ENCODE data around the gene WWOX.

Gene WWOX

GRCh38 chr16:78257376-78257728, 157.9 kb downstream of the WWOX start:
- no peak for TF ChIP-seq ZNF8 (CRISPR knock-in tag; IDR thresholded peaks at IDR 0.05)
- TF ChIP-seq, protein P1, sequence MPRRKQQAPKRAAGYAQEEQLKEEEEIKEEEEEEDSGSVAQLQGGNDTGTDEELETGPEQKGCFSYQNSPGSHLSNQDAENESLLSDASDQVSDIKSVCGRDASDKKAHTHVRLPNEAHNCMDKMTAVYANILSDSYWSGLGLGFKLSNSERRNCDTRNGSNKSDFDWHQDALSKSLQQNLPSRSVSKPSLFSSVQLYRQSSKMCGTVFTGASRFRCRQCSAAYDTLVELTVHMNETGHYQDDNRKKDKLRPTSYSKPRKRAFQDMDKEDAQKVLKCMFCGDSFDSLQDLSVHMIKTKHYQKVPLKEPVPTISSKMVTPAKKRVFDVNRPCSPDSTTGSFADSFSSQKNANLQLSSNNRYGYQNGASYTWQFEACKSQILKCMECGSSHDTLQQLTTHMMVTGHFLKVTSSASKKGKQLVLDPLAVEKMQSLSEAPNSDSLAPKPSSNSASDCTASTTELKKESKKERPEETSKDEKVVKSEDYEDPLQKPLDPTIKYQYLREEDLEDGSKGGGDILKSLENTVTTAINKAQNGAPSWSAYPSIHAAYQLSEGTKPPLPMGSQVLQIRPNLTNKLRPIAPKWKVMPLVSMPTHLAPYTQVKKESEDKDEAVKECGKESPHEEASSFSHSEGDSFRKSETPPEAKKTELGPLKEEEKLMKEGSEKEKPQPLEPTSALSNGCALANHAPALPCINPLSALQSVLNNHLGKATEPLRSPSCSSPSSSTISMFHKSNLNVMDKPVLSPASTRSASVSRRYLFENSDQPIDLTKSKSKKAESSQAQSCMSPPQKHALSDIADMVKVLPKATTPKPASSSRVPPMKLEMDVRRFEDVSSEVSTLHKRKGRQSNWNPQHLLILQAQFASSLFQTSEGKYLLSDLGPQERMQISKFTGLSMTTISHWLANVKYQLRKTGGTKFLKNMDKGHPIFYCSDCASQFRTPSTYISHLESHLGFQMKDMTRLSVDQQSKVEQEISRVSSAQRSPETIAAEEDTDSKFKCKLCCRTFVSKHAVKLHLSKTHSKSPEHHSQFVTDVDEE (CRISPR knock-in tag; IDR thresholded peaks at IDR 0.05): no peak
- no peak for TF ChIP-seq RARB (CRISPR knock-in tag; IDR thresholded peaks at IDR 0.05)
- no peak for TF ChIP-seq ZNF565 (CRISPR knock-in tag; conservative IDR thresholded peaks at IDR 0.05; ENCODE audit: low read depth)
- no peak for TF ChIP-seq CREB5 (CRISPR knock-in tag; IDR thresholded peaks at IDR 0.05; ENCODE audit: low read depth)
- TF ChIP-seq ISL1 (CRISPR knock-in tag; IDR thresholded peaks at IDR 0.05): no peak
- TF ChIP-seq ARNTL (CRISPR knock-in tag; IDR thresholded peaks at IDR 0.05; ENCODE audit: borderline replicate concordance, low read depth): no peak
- TF ChIP-seq ZC3H10 (CRISPR knock-in tag; IDR thresholded peaks at IDR 0.05): no peak
- TF ChIP-seq CSRNP3 (CRISPR knock-in tag; IDR thresholded peaks at IDR 0.05): no peak
- no peak for TF ChIP-seq TOX (CRISPR knock-in tag; IDR thresholded peaks at IDR 0.05; ENCODE audit: borderline replicate concordance)
- TF ChIP-seq TCF4 (CRISPR knock-in tag; IDR thresholded peaks at IDR 0.05; ENCODE audit: borderline replicate concordance): no peak
- TF ChIP-seq SNAI2 (CRISPR knock-in tag; IDR thresholded peaks at IDR 0.05): no peak
- TF ChIP-seq BACH2 (CRISPR knock-in tag; IDR thresholded peaks at IDR 0.05; ENCODE audit: borderline replicate concordance): no peak
- no peak for TF ChIP-seq PATZ1 (CRISPR knock-in tag; IDR thresholded peaks at IDR 0.05; ENCODE audit: borderline replicate concordance)
- TF ChIP-seq GLIS3 (CRISPR knock-in tag; IDR thresholded peaks at IDR 0.05): no peak
- TF ChIP-seq OSR1 (CRISPR knock-in tag; IDR thresholded peaks at IDR 0.05): no peak
- no peak for TF ChIP-seq ESRRG (CRISPR knock-in tag; IDR thresholded peaks at IDR 0.05)
- no peak for TF ChIP-seq PPARA (CRISPR knock-in tag; IDR thresholded peaks at IDR 0.05; ENCODE audit: borderline replicate concordance)
- no peak for TF ChIP-seq ZFP30 (CRISPR knock-in tag; IDR thresholded peaks at IDR 0.05)
- ATAC-seq: no peak

- no peak for ATAC-seq
Measured at GRCh38 chr16:78258375-78259065, 159.1 kb downstream of the WWOX start.

More at GRCh38 chr16:78258375-78259065, 159.1 kb downstream of the WWOX start:
- TF ChIP-seq ARNTL (CRISPR knock-in tag; IDR thresholded peaks at IDR 0.05; ENCODE audit: borderline replicate concordance, low read depth) (no peak), ZNF8 (CRISPR knock-in tag; IDR thresholded peaks at IDR 0.05) (no peak), CSRNP3 (CRISPR knock-in tag; IDR thresholded peaks at IDR 0.05) (no peak), ZC3H10 (CRISPR knock-in tag; IDR thresholded peaks at IDR 0.05) (no peak), BACH2 (CRISPR knock-in tag; IDR thresholded peaks at IDR 0.05; ENCODE audit: borderline replicate concordance) (no peak), CREB5 (CRISPR knock-in tag; IDR thresholded peaks at IDR 0.05; ENCODE audit: low read depth) (no peak), GLIS3 (CRISPR knock-in tag; IDR thresholded peaks at IDR 0.05) (no peak), ZNF565 (CRISPR knock-in tag; conservative IDR thresholded peaks at IDR 0.05; ENCODE audit: low read depth) (no peak), ZFP30 (CRISPR knock-in tag; IDR thresholded peaks at IDR 0.05) (no peak), ZFP3 (CRISPR knock-in tag; IDR thresholded peaks at IDR 0.05) (no peak), ESRRG (CRISPR knock-in tag; IDR thresholded peaks at IDR 0.05) (no peak), SNAI2 (CRISPR knock-in tag; IDR thresholded peaks at IDR 0.05) (no peak), RARB (CRISPR knock-in tag; IDR thresholded peaks at IDR 0.05) (no peak)

Measured in SK-N-SH treated with all-trans-retinoic acid at 6 μM for 48 hours (cell line).